B cell (primary cell): ENCODE data around the gene PDZD8.

Experiments used
- EZH2 ChIP-seq: IDR thresholded peaks from 2 replicates; pipeline ENCODE4 v1.6.1; 2012; ENCODE audit warnings: borderline replicate concordance, low read depth, mild to moderate bottlenecking, moderate library complexity, low read length; ENCODE audit not compliant: insufficient read depth, poor library complexity, severe bottlenecking
- TF ChIP-seq, protein P1 (sequence below): fragments of 200-600 bp; IDR thresholded peaks from one replicate; pipeline ENCODE4 v1.8.0; 2022; ENCODE audit warnings: antibody characterized with exemption, mild to moderate bottlenecking

DNA sequence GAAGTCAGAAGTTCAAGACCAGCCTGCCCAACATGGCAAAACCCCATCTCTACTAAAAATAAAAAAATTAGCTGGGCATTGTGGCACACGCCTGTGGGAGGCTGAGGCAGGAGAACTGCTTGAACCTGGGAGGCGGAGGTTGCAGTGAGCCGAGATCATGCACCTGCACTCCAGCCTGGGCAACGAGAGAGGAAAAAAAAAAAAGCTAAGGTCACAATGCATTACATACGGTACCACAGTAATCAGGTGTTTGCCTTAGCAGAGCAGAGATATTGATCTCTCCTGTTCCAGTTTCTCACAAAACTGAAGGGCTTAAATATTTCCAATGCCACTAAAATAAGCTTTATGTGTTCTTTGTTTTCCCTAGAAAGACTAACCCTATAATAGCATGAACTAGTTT is 7.5 kb downstream of the PDZD8 start:
- TF ChIP-seq, protein P1, sequence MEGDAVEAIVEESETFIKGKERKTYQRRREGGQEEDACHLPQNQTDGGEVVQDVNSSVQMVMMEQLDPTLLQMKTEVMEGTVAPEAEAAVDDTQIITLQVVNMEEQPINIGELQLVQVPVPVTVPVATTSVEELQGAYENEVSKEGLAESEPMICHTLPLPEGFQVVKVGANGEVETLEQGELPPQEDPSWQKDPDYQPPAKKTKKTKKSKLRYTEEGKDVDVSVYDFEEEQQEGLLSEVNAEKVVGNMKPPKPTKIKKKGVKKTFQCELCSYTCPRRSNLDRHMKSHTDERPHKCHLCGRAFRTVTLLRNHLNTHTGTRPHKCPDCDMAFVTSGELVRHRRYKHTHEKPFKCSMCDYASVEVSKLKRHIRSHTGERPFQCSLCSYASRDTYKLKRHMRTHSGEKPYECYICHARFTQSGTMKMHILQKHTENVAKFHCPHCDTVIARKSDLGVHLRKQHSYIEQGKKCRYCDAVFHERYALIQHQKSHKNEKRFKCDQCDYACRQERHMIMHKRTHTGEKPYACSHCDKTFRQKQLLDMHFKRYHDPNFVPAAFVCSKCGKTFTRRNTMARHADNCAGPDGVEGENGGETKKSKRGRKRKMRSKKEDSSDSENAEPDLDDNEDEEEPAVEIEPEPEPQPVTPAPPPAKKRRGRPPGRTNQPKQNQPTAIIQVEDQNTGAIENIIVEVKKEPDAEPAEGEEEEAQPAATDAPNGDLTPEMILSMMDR, result no peak
- TF ChIP-seq EZH2, result no peak
